HAP-1 (cell line): ENCODE data around the gene BLOC1S5.

Experiments used
- DNase-seq, 2 experiments: peaks; one replicate each; pipeline ENCODE4 v3.0.0-alpha.2; 2016 to 2020; ENCODE audit warnings: low spot score in 2 of 2
- H3K27me3 ChIP-seq: fragments of 250-450 bp; sonication (Bioruptor Pico); 2 replicates; pipeline ENCODE4 v1.5.1; 2020; ENCODE audit warnings: low read depth, mild to moderate bottlenecking, moderate library complexity
- H3K36me3 ChIP-seq: fragments of 250-450 bp; sonication (Bioruptor Pico); replicated peaks from 2 replicates; pipeline ENCODE4 v1.5.1; 2020; ENCODE audit warnings: mild to moderate bottlenecking
- H3K4me1 ChIP-seq: fragments of 250-450 bp; sonication (Bioruptor Pico); 2 replicates; pipeline ENCODE4 v1.5.1; 2020; ENCODE audit warnings: mild to moderate bottlenecking
- H3K4me3 ChIP-seq: fragments of 250-450 bp; sonication (Bioruptor Pico); 2 replicates; pipeline ENCODE4 v1.5.1; 2020; ENCODE audit warnings: mild to moderate bottlenecking, moderate library complexity
- H3K9me3 ChIP-seq: fragments of 250-450 bp; sonication (Bioruptor Pico); 2 replicates; pipeline ENCODE4 v1.5.1; 2020; ENCODE audit warnings: mild to moderate bottlenecking, moderate library complexity
- in situ Hi-C: fragments of 300-500 bp; cut with MboI; formaldehyde crosslinking; loops from 3 replicates; pipeline ENCODE4 v1.14.3; 2020; ENCODE audit warnings: low sequenced_read_pairs, inconsistent platforms, mixed read lengths

Gene BLOC1S5

DNA sequence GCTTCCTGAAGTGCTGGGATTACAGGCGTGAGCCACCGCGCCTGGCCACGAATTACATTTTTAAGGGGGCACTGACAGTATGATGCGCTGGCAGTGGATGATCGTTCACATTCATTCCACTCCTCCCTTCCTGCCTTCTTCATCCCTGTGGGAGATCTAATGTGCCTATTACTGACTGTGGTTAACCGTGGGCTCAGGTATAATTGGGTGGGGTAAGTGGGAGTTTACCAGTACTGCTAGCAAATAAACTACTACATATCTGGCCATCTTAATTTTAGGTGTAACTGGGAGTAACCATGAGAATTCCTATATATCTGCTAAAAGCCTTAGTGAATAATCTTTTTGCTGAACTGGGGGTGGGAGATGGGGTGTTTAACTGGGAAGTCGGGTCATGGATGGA is 6.5 kb upstream of the BLOC1S5 start:
- Histone ChIP-seq H3K4me3 (no peak overlapping the region), H3K36me3 (no peaks in the 10 kb centered on the region), H3K9me3 (no peaks in the 10 kb centered on the region), H3K4me1 (peaks cover 4% of the 10 kb centered on the region; the same call in 1 of the 2 replicates), H3K27me3 (no peaks in the 10 kb centered on the region)
- in situ Hi-C loops: no loop called here
- no peak for DNase-seq

DNA sequence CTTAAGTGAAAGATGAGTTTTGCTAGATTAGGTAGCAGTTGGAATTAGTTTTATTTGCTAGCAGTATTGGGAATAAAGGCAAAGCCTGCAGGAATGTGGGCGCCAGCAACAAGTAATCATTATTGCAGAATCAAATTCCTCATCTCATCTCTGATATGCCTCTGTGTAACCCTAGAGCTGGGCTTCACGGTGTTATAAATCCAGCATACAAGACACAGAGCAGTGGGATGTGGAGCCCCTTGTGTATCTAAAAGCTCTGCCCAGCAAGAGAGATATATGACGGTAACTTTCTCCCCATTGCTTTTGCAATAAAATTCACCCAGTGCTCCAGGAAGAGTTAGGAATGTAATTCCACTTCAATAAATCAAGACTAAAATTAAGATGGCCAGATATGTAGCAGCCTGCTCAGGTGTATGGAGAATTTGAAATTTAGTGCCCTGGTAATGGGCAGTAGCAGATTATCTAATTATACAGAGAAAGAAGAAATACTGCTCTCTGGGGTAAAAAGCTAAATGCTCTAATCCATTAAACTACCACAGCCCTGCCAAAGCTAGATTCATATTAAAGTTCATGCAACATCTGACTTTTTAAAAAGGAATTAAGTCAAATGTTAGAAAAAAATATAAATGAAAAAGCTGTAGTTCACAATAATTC is 5.6 kb upstream of the BLOC1S5 start:
- in situ Hi-C loops: no loop called here
- Histone ChIP-seq H3K36me3 (no peaks in the 10 kb centered on the region), H3K4me1 (peaks cover 5% of the 10 kb centered on the region), H3K9me3 (no peaks in the 10 kb centered on the region), H3K27me3 (no peaks in the 10 kb centered on the region), H3K4me3 (no peak overlapping the region)
- no peak for DNase-seq

DNA sequence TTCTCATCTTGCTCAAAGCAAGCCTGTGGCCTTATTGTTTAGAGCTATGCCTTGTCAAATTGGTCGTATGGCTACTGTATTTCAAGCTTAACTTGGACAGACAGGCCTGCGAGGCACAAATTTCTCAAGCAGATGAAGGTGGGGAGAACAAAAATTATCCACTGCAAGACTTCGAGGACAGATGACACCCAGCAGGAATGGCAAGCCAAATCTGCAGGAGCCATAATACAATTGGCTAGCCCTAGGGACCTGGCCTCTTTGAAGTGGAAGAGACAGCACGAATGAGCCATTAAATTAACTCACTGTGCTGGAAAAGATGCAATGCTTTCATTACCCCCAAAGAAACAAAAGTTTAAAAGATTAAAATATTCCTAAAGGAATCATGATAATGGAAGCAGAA is 5.0 kb upstream of the BLOC1S5 start:
- no peaks in the 10 kb centered on the region for H3K27me3 ChIP-seq

DNA sequence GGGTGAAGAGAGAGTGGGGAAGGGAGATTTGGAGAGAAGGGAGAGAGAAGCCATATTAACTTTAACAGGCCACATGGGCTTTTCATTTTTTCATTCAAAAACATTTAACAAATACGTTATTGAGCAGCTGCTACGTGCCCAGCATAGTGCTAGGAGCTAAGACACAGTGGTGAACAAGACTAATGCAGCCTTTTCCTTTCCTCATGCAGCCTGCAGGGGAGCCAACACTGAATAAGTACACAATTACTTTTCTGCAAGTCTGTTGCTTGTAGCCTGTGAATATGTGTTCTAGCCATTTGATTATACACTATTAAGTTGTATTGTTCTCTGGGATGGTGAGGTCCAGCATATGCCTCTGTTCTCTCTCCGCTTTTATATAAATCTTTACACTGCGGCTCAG is 1.9 kb upstream of the BLOC1S5 start:
- no peak overlapping the region for H3K4me3 ChIP-seq
- no peaks in the 10 kb centered on the region; the same call in 1 of the 2 replicates for H3K36me3 ChIP-seq
- in situ Hi-C loops: no loop called here
- no peak for DNase-seq
- H3K4me1 ChIP-seq: peaks cover 15% of the 10 kb centered on the region
- no peaks in the 10 kb centered on the region for H3K27me3 ChIP-seq
- H3K9me3 ChIP-seq: no peaks in the 10 kb centered on the region

More for the DNA sequence above, 5.0 kb upstream of the BLOC1S5 start:
- peaks cover 8% of the 10 kb centered on the region for H3K4me1 ChIP-seq
- no peak for DNase-seq
- H3K9me3 ChIP-seq: no peaks in the 10 kb centered on the region
- no peaks in the 10 kb centered on the region for H3K36me3 ChIP-seq
- H3K4me3 ChIP-seq: no peak overlapping the region
- in situ Hi-C loops: no loop called here

DNA sequence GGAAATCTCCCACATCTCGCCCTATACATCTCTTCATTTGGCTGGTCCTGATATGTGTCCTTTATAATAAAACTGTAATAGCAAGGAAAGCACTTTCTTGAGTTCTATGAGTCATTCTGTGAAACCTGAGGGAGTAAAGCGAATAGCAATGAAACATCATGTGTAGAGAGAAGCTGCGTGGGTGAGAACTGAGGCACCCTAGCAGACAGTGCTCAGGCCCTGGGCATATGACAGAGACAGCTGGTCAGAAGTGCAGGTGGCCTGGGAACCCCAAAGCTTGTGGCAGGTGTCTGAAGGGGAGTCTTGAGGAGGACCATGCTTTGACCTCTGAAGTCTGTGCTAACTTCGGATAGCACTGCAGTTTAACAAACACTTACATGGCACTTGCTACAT is 1.3 kb upstream of the BLOC1S5 start:
- DNase-seq: no peak
- H3K4me1 ChIP-seq: peaks cover 15% of the 10 kb centered on the region
- in situ Hi-C loops: no loop called here
- no peaks in the 10 kb centered on the region for H3K9me3 ChIP-seq
- no peaks in the 10 kb centered on the region for H3K27me3 ChIP-seq
- H3K36me3 ChIP-seq: no peaks in the 10 kb centered on the region; the same call in 1 of the 2 replicates
- no peak overlapping the region for H3K4me3 ChIP-seq

DNA sequence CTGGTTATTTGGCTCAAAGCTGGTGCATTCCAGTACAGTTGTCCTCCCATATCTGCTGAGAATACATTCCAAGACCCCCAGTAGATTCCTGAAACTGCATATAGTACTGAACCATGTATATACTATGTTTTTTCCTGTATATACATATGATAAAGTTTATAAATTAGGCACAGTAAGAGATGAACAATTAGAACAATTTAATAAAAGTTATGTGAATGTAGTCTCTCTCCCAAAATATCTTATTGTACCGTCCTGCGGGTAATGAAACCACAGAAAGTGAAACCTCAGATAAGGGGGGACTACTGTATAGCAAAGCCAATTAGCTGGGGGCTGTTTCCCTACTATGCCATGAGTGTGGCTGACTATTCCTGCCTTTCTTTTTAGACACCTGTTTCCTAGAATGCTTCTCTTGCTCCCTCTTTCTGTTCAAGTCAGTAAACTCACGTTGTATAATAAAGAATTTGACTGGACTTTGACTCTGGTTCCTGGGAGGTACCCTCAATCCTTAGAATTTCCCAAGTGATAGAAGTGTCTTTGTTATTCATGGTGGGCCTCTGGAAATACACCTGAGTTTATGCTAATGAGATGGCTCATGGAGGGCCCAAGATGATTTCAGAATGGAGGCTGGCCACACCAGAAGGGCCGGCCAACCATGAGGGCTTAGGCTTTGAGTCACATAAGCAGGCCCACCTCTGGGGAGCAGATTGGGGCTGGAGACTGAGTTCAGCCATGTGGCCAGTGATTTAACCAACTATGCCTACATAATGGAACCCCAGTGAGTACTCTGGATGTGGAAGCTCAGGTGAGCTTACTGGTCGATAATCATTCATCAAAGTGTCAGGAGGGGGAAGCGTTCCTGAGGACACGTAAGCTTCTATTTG is 689 bp upstream of the BLOC1S5 start:
- peak overlapping the region; percentile 80 for H3K4me3 ChIP-seq
- H3K27me3 ChIP-seq: no peaks in the 10 kb centered on the region
- H3K9me3 ChIP-seq: no peaks in the 10 kb centered on the region
- peaks cover 15% of the 10 kb centered on the region for H3K4me1 ChIP-seq
- in situ Hi-C loops: no loop called here
- no peak for DNase-seq
- no peaks in the 10 kb centered on the region; the same call in 1 of the 2 replicates for H3K36me3 ChIP-seq

DNA sequence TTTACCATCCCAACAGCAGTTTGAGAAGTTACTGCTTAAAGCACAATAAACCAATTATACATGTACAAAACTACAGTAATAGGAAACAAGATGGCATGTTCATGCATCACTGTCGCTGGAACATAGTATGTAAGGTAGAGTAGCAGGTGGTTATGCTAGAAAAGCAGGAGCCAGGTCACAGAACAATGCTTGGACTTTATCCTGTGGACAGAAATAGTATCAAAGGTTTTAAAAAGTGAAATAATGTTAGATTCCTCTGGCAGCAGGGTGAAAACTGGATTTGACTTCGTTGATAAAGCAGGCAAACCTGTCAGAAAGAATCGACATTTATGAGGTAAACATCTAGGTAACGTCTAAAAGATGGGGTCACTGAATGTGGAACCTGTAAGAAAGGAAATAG is 2.5 kb downstream of the BLOC1S5 start:
- no peaks in the 10 kb centered on the region for H3K27me3 ChIP-seq
- DNase-seq: no peak
- H3K4me1 ChIP-seq: peaks cover 14% of the 10 kb centered on the region
- no peak overlapping the region for H3K4me3 ChIP-seq
- in situ Hi-C loops: no loop called here
- H3K36me3 ChIP-seq: peaks cover 4% of the 10 kb centered on the region; the same call in 1 of the 2 replicates
- no peaks in the 10 kb centered on the region for H3K9me3 ChIP-seq

DNA sequence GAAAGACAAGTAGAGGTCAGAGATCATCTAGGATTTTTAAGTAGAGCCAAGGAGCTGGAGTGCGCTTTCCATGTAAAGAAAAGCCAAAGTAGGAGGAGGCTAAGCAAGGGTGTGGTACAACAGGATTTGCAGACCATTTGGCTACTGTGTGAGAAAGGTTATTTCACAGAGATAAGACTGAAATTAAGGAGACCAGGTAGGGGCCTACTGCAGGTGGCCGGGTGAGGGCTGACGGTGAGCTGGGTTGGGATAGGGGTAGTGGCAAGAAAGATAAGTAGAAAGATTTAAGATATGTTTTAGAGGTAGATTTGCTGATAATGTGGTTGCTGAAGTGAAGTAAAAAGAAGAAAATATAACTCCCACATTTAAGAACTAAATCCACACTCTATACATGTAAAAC is 3.8 kb downstream of the BLOC1S5 start:
- no peaks in the 10 kb centered on the region for H3K27me3 ChIP-seq
- H3K4me3 ChIP-seq: no peak overlapping the region
- peaks cover 11% of the 10 kb centered on the region for H3K4me1 ChIP-seq
- H3K9me3 ChIP-seq: no peaks in the 10 kb centered on the region
- in situ Hi-C loops: no loop called here
- peaks cover 4% of the 10 kb centered on the region; the same call in 1 of the 2 replicates for H3K36me3 ChIP-seq
- DNase-seq: no peak

DNA sequence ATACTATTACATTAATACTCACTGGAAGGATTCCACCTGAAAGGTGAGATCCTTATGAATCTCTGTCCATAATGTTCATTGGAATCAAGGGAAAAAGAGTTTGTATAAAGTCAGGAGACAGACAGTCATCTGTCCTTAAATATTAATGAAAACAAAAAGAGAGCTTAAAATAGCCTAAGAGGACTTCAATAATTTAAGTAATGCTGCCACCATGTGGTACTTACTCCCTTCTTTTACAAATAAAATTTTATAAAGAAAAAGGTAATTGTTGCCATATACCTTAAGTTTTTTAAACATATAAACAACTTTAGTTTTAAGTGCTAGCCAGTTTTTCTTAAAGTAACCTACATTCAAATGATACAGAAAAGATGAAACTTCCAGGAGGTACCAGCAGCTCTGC is 5.1 kb downstream of the BLOC1S5 start:
- H3K4me3 ChIP-seq: no peak overlapping the region
- no peak for DNase-seq
- H3K9me3 ChIP-seq: no peaks in the 10 kb centered on the region
- H3K4me1 ChIP-seq: peaks cover 7% of the 10 kb centered on the region
- in situ Hi-C loops: no loop called here
- H3K27me3 ChIP-seq: no peaks in the 10 kb centered on the region
- H3K36me3 ChIP-seq: peaks cover 4% of the 10 kb centered on the region; the same call in 1 of the 2 replicates

DNA sequence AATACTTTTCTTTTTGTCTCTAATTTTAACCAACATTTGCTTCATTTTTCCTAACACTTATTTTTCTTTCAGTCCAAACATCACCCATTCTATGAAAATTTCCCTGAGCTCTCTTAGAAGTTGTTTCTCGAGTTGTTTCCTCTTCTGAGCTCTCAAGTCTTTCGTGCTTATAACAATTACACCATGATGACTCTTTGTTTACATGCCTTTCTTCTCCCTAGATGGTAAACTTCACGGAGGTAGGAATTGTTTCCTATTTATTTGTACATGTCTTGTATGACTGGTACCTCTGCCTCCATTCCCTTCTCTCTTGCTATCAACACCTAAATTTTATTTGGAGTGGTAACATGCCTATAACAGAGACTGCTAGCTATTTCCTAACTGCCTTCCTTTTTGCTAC is 6.4 kb downstream of the BLOC1S5 start:
- H3K27me3 ChIP-seq: no peaks in the 10 kb centered on the region
- H3K4me3 ChIP-seq: no peak overlapping the region
- H3K4me1 ChIP-seq: peaks cover 5% of the 10 kb centered on the region
- H3K9me3 ChIP-seq: no peaks in the 10 kb centered on the region
- H3K36me3 ChIP-seq: peaks cover 4% of the 10 kb centered on the region; the same call in 1 of the 2 replicates
- no peak for DNase-seq
- in situ Hi-C loops: no loop called here

DNA sequence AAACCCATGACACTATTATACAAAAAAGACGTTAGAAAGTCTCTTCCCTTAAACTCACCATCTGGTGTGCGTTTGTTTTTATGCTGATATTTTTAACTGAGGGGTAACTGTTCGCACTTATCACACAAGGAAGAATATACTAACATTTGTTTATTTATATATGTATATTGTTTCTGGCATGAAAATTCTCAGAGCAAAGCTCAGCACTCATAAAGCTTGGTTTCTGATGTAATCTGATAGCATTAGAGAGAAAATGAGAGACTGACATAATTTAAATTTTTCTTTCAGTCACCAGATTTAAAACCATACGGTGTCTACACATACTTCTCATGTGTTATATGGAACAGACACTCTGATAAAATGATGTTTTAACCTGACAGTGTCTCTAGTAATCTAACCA is 6.9 kb downstream of the BLOC1S5 start:
- in situ Hi-C loops: no loop called here
- no peaks in the 10 kb centered on the region; the same call in 1 of the 2 replicates for H3K4me1 ChIP-seq
- peaks cover 4% of the 10 kb centered on the region; the same call in 1 of the 2 replicates for H3K36me3 ChIP-seq
- H3K9me3 ChIP-seq: no peaks in the 10 kb centered on the region
- DNase-seq: no peak
- H3K27me3 ChIP-seq: no peaks in the 10 kb centered on the region
- no peak overlapping the region for H3K4me3 ChIP-seq

DNA sequence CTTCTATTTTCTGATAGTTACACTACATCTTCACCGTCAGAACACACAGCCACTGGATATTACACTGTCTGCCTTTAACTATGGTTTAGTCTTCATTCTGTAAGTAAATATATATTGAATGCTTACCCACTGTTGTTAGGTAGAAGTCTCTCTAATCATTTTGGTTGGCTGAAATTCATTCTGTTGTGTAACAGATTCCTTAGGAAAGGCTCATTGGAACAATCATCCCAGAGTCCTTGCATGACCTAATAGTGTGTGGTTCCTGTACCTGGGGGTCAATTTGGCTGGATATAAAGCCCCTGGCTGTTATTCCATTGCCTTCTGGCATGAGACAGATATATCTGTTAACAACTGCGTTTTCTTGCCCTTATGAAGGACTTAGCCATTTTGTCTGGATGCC is 9.9 kb downstream of the BLOC1S5 start:
- Histone ChIP-seq H3K9me3 (no peaks in the 10 kb centered on the region), H3K4me1 (no peaks in the 10 kb centered on the region), H3K36me3 (0 out of 2 replicates have a peak, but pooled peaks cover 4% of the 10 kb centered on the region), H3K27me3 (no peaks in the 10 kb centered on the region), H3K4me3 (no peak overlapping the region)
- in situ Hi-C loops: no loop called here
- DNase-seq: no peak

DNA sequence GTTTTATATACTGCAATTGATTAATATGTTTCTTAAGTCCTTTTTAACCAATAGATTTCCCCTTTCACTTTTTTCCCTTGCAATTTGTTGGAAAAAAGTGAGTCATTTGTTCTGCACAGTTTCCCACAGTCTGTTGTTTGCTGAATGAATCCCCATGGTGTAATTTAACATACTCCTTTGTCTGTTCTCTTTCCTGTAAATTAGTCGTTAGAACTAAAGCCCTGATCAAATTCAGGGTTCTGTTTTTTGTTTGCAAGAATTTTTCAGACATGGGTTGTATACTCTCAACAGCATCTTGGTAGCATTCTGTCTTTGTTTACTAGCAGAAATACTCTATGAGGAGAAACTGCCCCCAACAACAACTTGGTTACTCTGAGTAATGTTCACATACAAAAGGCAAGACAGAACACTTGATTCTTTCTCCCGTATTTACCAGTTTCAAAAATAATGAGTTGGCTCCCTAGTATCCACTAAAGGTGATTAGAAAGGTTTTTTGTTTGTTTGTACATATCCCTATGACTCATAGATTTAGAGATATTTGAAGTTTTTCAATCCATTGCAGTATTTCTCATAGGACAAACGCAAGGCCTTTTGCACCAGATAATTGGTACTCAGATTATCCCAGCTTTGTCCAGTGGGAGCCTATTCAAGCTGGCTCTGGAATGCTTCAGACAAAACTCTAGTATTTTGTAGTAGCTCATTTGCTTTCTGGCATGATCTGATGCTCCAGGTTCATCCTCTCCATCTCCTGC is 16.5 kb downstream of the BLOC1S5 start:
- H3K9me3 ChIP-seq: no peaks in the 10 kb centered on the region
- no peaks in the 10 kb centered on the region for H3K27me3 ChIP-seq
- no peaks in the 10 kb centered on the region; the same call in 1 of the 2 replicates for H3K36me3 ChIP-seq
- H3K4me1 ChIP-seq: peaks cover 5% of the 10 kb centered on the region; the same call in 1 of the 2 replicates
- no peak overlapping the region for H3K4me3 ChIP-seq
- DNase-seq: no peak
- in situ Hi-C loops: no loop called here
